Skeletal muscle satellite cell (primary cell): ENCODE measurements around the gene ADARB2.

Source experiments
- H3K27me3 ChIP-seq: 2 replicates; pipeline ENCODE4 v1.7.0; 2013; ENCODE audit warnings: low read length; ENCODE audit not compliant: control insufficient read depth, insufficient read depth
- H3K36me3 ChIP-seq: 2 replicates; pipeline ENCODE4 v1.7.0; 2013; ENCODE audit warnings: mild to moderate bottlenecking, control low read depth, low read length; ENCODE audit not compliant: insufficient read depth
- H3K4me1 ChIP-seq: 2 replicates; pipeline ENCODE4 v1.7.0; 2013; ENCODE audit warnings: low read length; ENCODE audit not compliant: control insufficient read depth, insufficient read depth
- H3K4me2 ChIP-seq: 2 replicates; pipeline ENCODE4 v1.7.0; 2013; ENCODE audit warnings: mild to moderate bottlenecking, low read length
- H3K4me3 ChIP-seq: 2 replicates; pipeline ENCODE4 v1.7.0; 2013; ENCODE audit warnings: low read length
- H3K9ac ChIP-seq: 2 replicates; pipeline ENCODE4 v1.7.0; 2013; ENCODE audit warnings: mild to moderate bottlenecking, low read depth, low read length, moderate library complexity
- H3K9me3 ChIP-seq: replicated peaks from 2 replicates; pipeline ENCODE4 v1.7.0; 2013; ENCODE audit warnings: mild to moderate bottlenecking, control low read depth, low read length

The ADARB2 gene

GRCh38 chr10:1522237-1522636 is 215.1 kb downstream of the ADARB2 start:
- no peak overlapping the region for H3K4me3 ChIP-seq
- no peaks in the 10 kb centered on the region for H3K36me3 ChIP-seq
- H3K27me3 ChIP-seq = no peaks in the 10 kb centered on the region
- H3K4me1 ChIP-seq = no peaks in the 10 kb centered on the region
- H3K9ac ChIP-seq = no peak overlapping the region
- H3K9me3 ChIP-seq = peaks cover 16% of the 10 kb centered on the region
- no peak overlapping the region for H3K4me2 ChIP-seq

DNA sequence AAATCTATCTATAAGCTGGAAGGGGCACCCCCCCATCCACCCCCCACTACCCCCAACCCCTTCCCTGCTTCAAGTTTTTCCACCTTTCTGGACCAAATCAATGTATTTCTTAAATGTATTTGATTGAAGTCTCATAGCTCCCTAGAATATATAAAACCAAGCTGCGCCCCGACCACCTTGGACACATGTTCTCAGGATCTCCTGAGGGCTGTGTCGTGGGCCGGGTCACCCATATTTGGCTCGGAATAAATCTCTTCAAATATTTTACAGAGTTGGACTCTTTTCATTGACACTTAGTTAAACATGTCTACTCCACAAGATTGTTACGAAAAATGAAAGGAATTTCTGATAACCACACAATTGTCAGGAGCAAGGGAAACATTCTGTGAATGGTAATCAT is 215.6 kb downstream of the ADARB2 start:
- Histone ChIP-seq H3K36me3 (no peaks in the 10 kb centered on the region), H3K4me2 (no peak overlapping the region), H3K4me3 (no peak overlapping the region), H3K9me3 (peaks cover 16% of the 10 kb centered on the region), H3K4me1 (no peaks in the 10 kb centered on the region), H3K27me3 (no peaks in the 10 kb centered on the region), H3K9ac (no peak overlapping the region)

DNA sequence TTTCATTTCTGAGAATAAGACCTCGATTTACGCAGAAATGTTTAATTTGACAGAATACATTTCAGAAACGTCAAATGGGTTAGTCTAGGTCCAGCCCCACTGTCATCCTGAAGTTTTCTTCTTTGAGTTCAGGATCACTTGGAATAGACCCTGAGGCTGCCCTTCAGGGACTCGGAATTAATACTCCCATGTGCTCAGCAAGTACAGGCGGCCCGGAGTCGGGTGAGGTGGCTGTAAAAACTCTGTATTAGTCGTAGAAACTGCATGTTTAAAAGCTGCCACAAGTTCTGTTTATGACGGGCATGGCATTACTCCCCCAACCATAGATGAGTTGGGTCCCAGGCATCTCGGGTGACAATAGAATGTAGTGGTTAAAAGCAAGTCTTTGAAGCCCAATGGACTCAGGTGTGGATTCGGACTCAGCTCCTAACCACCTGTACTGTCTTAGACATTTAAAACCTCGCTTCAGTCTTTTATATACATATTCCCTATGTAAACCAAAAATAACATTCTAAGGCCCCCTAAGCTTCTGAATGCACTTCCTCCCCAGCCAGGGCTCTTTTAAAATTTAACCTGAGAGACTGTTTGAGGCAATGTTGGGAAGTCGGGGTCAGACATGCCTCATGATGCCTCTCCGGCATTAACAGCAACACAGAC is 216.3 kb downstream of the ADARB2 start:
- Histone ChIP-seq H3K4me2 (no peak overlapping the region), H3K36me3 (no peaks in the 10 kb centered on the region), H3K4me3 (no peak overlapping the region), H3K9ac (no peak overlapping the region), H3K4me1 (no peaks in the 10 kb centered on the region), H3K27me3 (no peaks in the 10 kb centered on the region), H3K9me3 (peaks cover 16% of the 10 kb centered on the region)

DNA sequence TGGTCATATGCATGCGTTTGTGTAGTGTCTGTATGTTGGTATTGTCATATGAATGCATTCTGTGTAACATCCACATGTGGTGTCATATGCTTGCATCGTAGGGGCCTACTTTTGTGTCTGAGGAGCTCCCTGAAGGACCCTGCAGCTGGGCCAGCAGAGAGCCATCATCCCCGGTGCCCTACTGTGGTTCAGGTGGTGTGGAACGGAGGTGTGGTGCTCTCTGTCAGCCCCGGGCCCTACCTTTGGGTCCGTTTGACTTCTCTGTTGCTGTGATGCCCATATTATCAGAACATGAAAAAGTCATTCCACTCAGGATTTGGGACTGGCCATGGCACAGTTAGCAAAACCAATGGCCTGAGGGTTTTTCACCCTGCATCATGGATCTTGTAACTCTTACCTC is 217.9 kb downstream of the ADARB2 start:
- Histone ChIP-seq H3K9me3 (peaks cover 27% of the 10 kb centered on the region), H3K4me1 (no peaks in the 10 kb centered on the region), H3K36me3 (no peaks in the 10 kb centered on the region), H3K4me2 (no peak overlapping the region), H3K27me3 (no peaks in the 10 kb centered on the region), H3K9ac (no peak overlapping the region), H3K4me3 (no peak overlapping the region)

- H3K27me3 ChIP-seq = no peaks in the 10 kb centered on the region
- peaks cover 26% of the 10 kb centered on the region for H3K9me3 ChIP-seq
- no peak overlapping the region for H3K9ac ChIP-seq
- H3K36me3 ChIP-seq = no peaks in the 10 kb centered on the region
- no peak overlapping the region for H3K4me2 ChIP-seq
- H3K4me1 ChIP-seq = no peaks in the 10 kb centered on the region
- no peak overlapping the region for H3K4me3 ChIP-seq
Measured at GRCh38 chr10:1517684-1518083, 219.6 kb downstream of the ADARB2 start.

- Histone ChIP-seq H3K4me2 (no peak overlapping the region), H3K4me1 (no peaks in the 10 kb centered on the region), H3K36me3 (no peaks in the 10 kb centered on the region), H3K27me3 (no peaks in the 10 kb centered on the region), H3K4me3 (no peak overlapping the region), H3K9me3 (peaks cover 21% of the 10 kb centered on the region), H3K9ac (no peak overlapping the region)
Measured at GRCh38 chr10:1516492-1517165, 220.7 kb downstream of the ADARB2 start.

DNA sequence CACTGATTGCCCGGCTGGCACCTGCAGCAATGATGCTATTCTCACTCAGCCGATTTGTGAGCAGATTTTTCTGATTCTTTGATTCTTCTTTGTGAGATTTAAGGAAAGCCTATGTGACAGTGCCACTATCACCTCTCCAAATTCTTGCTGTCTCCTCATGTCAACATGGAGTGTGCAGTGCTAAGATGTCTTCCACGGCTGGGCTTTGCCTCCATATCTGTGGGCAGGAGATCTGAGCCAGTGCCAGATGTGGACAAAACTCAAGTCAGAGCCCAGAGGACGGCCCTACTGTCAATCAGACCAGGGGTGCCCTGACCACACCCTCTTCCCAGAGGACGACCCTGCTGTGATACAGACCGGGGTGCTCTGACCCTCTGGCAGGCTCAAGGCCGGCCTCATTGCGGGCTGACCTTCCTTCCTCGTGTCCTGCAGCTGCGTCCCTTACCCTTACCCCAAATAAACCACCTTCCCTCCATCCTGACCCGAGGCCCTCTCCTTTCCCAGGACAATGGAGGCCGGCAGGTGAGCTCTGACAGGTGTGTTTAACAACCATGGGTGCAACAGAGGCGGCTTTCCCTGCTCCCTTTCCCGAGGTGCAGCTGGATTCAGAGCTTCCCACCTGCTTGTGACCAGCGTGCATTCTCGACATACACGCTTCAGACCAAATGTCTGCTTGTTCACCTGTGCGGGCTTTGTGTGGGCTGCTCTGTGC is 221.4 kb downstream of the ADARB2 start:
- H3K9me3 ChIP-seq = peaks cover 27% of the 10 kb centered on the region
- H3K9ac ChIP-seq = no peak overlapping the region
- no peak overlapping the region for H3K4me3 ChIP-seq
- H3K36me3 ChIP-seq = no peaks in the 10 kb centered on the region
- no peaks in the 10 kb centered on the region for H3K27me3 ChIP-seq
- no peaks in the 10 kb centered on the region for H3K4me1 ChIP-seq
- H3K4me2 ChIP-seq = no peak overlapping the region

GRCh38 chr10:1515121-1515779 is 222.1 kb downstream of the ADARB2 start:
- Histone ChIP-seq H3K36me3 (no peaks in the 10 kb centered on the region), H3K4me2 (no peak overlapping the region), H3K27me3 (no peaks in the 10 kb centered on the region), H3K9me3 (peaks cover 27% of the 10 kb centered on the region), H3K4me1 (no peaks in the 10 kb centered on the region), H3K4me3 (no peak overlapping the region), H3K9ac (no peak overlapping the region)

GRCh38 chr10:1514681-1515080 is 222.6 kb downstream of the ADARB2 start:
- Histone ChIP-seq H3K27me3 (no peaks in the 10 kb centered on the region), H3K4me3 (no peak overlapping the region), H3K4me1 (no peaks in the 10 kb centered on the region), H3K4me2 (no peak overlapping the region), H3K9ac (no peak overlapping the region), H3K9me3 (peaks cover 27% of the 10 kb centered on the region), H3K36me3 (no peaks in the 10 kb centered on the region)

- Histone ChIP-seq H3K4me1 (no peaks in the 10 kb centered on the region), H3K4me2 (no peak overlapping the region), H3K36me3 (no peaks in the 10 kb centered on the region), H3K9ac (no peak overlapping the region), H3K4me3 (no peak overlapping the region), H3K27me3 (no peaks in the 10 kb centered on the region), H3K9me3 (peaks cover 20% of the 10 kb centered on the region)
Measured at GRCh38 chr10:1513221-1513620, 224.1 kb downstream of the ADARB2 start.

- Histone ChIP-seq H3K9ac (no peak overlapping the region), H3K4me2 (no peak overlapping the region), H3K36me3 (no peaks in the 10 kb centered on the region), H3K9me3 (peaks cover 21% of the 10 kb centered on the region), H3K27me3 (no peaks in the 10 kb centered on the region), H3K4me3 (no peak overlapping the region), H3K4me1 (no peaks in the 10 kb centered on the region)
Measured at GRCh38 chr10:1509011-1509530, 228.3 kb downstream of the ADARB2 start.
